Heart right ventricle (tissue), 16 donors: ENCODE measurements around the gene CCL24. TPM values are rescaled to one million over a fixed set of nuclear protein-coding genes. Genes with fewer than 3 reads are reported as not detected.
A peak's percentile ranks its signal among the peaks of the same experiment; 100 is the strongest.
"Not testable (repeated sequence)": the region's sequence is repeated elsewhere in the genome, so short reads cannot be mapped to it uniquely, and the experiment has no call there.

Experiments used
- ATAC-seq, 8 donors: fragments of 200-7000 bp; cut with Tn5 transposase; one replicate each; pipeline ENCODE4 v1.9.1; 2020; ENCODE audit warnings: mild to moderate bottlenecking in 8 of 8, moderate library complexity in 8 of 8, moderate number of reproducible peaks in 1 of 8
- DNase-seq, 2 donors: peaks; one replicate each; pipeline ENCODE4 v3.0.0-alpha.2; 2020
- H3K27ac ChIP-seq, 10 donors: fragments of 200-600 bp; sonication (generic) in 2 of 10; one replicate each; pipeline versions ENCODE4 v1.5.0 to v1.8.0; 2020 to 2022; ENCODE audit warnings: mild to moderate bottlenecking in 3 of 10
- H3K27me3 ChIP-seq, 7 donors: fragments of 200-600 bp; one replicate each; pipeline ENCODE4 v1.8.0; 2021 to 2022; ENCODE audit warnings: mild to moderate bottlenecking in 2 of 7
- H3K36me3 ChIP-seq, 9 donors: fragments of 200-600 bp; sonication (generic) in 1 of 9; one replicate each; pipeline versions ENCODE4 v1.5.0 to v1.8.0; 2020 to 2022; ENCODE audit warnings: mild to moderate bottlenecking in 2 of 9
- H3K4me1 ChIP-seq, 9 donors: fragments of 200-600 bp; sonication (generic) in 1 of 9; one replicate each; pipeline versions ENCODE4 v1.5.0 to v1.8.0; 2020 to 2022; ENCODE audit warnings: mild to moderate bottlenecking in 4 of 9
- H3K4me3 ChIP-seq, 10 donors: fragments of 200-600 bp; sonication (generic) in 2 of 10; one replicate each; pipeline versions ENCODE4 v1.5.0 to v1.8.0; 2020 to 2022; ENCODE audit warnings: mild to moderate bottlenecking in 7 of 10, moderate library complexity in 2 of 10
- H3K9me3 ChIP-seq, 11 donors: fragments of 200-600 bp in 10 of 11; sonication (generic) in 2 of 11; one replicate each; pipeline versions ENCODE4 v1.5.0 to v1.8.0; 2013 to 2022; ENCODE audit warnings: mild to moderate bottlenecking in 2 of 11, control low read depth in 1 of 11, moderate library complexity in 1 of 11
- CTCF ChIP-seq, 9 donors: fragments of 200-600 bp; sonication (generic) in 2 of 9; IDR thresholded peaks; one replicate each; pipeline versions ENCODE4 v1.5.0 to v1.8.0; 2021 to 2022; ENCODE audit warnings: antibody characterized with exemption in 9 of 9, mild to moderate bottlenecking in 5 of 9, moderate library complexity in 1 of 9
- WGBS, 2 donors: extraction: QIAGEN DNeasy Blood & Tissue Kit; methylation state at CpG; one replicate each; pipeline ENCODE4 v1.1.7; 2013; ENCODE audit warnings: inconsistent platforms in 1 of 2; 5-methylcytosine and 5-hydroxymethylcytosine counted together
- intact Hi-C, 10 donors: fragments of 100-400 bp; cut with DNase I; formaldehyde crosslinking; loops; one replicate each; pipeline versions ENCODE4 v1.11.1 to v1.14.2; 2022
- polyA plus RNA-seq, 2 donors: library from polyadenylated mRNA; stranded (reverse); fragments of 200-250 nt; gene quantifications; one replicate each; pipeline ENCODE4 v1.2.3, GENCODE V29; 2013
- total RNA-seq, 10 donors: library from RNA; stranded (reverse); fragmentation: NEBNext Ultra II Directional in 3 of 10; extraction: Animal tissue kit (Norgen Biotek cat#: 25700) in 3 of 10; gene quantifications; one replicate each; pipeline versions ENCODE4 v1.2.1 to v1.2.4, GENCODE V29; 2021 to 2023
- donor health status: Arrhythmogenic right ventricular cardiomyopathy.
- donor health status: ischemic (EF 13 %, LVEDD 7.1; RV severe dilation, severe dysfunction).
- donor health status: healthy with polysubstance abuse.
- donor health status: DM: no; HTN: yes; CAD: no.
- donor health status: DM: no; HTN: no; CAD: no.
- donor health status: ischemic (EF 25% LVEDD 6.9; RV normal size, moderate dysfunction).
- donor health status: ischemic (EF 25% LVEDD 5.7; RV mildly dilated, moderate dysfunction).
- donor health status: healthy.
- donor health status: DM: yes; HTN: yes; CAD: no.
- donor health status: Ischemic cardiomyopathy.
- donor health status: ischemic (EF 35%, LVEDD 5.7; RV mildly dilated, moderate dysfunction).
- donor health status: nonischemic (EF 11% LVEDD 7.7; RV severe dilation, severe dysfunction).
- donor health status: DM: yes; HTN: yes; CAD: no.
- donor health status: PGD.
- donor health status: ischemic (EF 29% LVEDD 5.4; RV normal size, mild dysfunction).
- donor health status: nonischemic (EF 23%, LVEDD 6.1; RV moderate dilation, normal function).

The CCL24 gene
- total and polyA plus RNA-seq, 12 donors = 0.13 to 1.9 (median 0.64) TPM; not detected in 6

DNA sequence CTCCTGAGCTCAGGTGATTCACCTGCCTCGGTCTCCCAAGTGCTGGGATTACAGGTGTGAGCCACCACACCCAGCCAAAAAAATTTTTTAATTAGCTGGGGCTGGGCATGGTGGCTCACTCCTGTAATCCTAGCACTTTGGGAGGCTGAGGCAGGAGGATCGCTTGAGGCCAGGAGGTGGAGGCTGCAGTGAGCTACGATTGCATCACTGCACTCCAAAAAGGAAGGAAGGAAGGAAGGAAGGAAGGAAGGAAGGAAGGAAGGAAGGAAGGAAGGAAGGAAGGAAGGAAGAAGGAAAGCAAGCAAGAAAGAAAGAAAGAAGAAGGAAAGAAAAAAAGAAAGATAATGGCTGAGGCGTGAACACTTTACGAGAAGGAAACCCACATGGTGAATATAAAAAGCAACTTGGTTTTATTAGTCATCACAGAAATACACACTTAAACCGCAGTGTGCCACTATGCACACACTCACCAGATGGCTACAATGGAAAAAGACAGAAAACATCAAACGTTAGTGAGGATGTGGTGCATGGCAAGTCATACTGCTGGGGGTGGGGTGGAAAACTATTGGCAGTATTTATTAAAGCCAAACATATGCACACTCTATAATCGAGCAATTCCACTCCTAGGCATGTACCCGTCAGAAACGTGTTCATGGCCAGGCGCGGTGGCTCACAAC lies 37.2 kb downstream of the CCL24 start:
- no peaks in the 10 kb centered on the region for H3K36me3 ChIP-seq
- no peak overlapping the region for H3K4me3 ChIP-seq
- peaks cover 0 to 13% (median 3%) of the 10 kb centered on the region in 9 donors for H3K4me1 ChIP-seq
- no peak for ATAC-seq
- no peak overlapping the region for H3K27ac ChIP-seq
- intact Hi-C loops = no loop called here
- no peak for TF ChIP-seq CTCF (IDR thresholded peaks at IDR 0.05)
- WGBS, 2 donors = 77 to 83% methylated on average over 12 of the region's 12 CpGs
- H3K9me3 ChIP-seq = no peaks in the 10 kb centered on the region
- no peak for DNase-seq
- peaks cover 0 to 4% (median 0%) of the 10 kb centered on the region in 7 donors for H3K27me3 ChIP-seq

DNA sequence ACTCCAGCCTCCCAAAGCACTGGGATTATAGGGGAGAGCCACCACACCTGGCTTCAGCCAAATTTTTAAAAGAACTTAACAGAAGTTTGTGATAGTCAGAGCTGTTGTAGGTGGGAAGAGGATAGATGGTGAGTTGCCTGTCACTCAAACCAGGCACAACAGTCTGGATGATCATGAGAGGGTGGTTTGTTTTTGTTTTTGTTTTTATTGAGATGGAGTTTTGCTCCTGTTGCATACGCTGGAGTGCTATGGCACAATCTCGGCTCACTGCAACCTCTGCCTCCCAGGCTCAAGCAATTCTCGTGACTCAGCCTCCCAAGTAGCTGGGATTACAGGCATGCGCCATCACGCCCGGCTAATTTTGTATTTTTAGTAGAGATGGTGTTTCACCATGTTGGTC lies 39.6 kb downstream of the CCL24 start:
- H3K27me3 ChIP-seq, intact Hi-C loops, H3K4me3 ChIP-seq, DNase-seq, H3K9me3 ChIP-seq, H3K27ac ChIP-seq, ATAC-seq, H3K36me3 ChIP-seq: not testable (repeated sequence)
- 91 to 95% methylated on average over 6 of the region's 6 CpGs for WGBS, 2 donors
- H3K4me1 ChIP-seq = peaks cover 0 to 13% (median 3%) of the 10 kb centered on the region in 9 donors

GRCh38 chr7:75772081-75773077 lies 41.2 kb downstream of the CCL24 start, which contains the start of gene CCL26:
Gene CCL26, minus strand, starts transcription at chr7:75772211. Its CDS starts 35 bp downstream, at chr7:75772176.
- DNase-seq (peak; percentile 20 to 29), ATAC-seq (peak in 7 of 8 donors; percentile 37 to 80 (median 63))
- Histone ChIP-seq H3K27ac (peak within 1 kb of the TSS in 8 of 10 donors; percentile 25 to 77 (median 42)), H3K9me3 (no peaks in the 10 kb centered on the region), H3K36me3 (no peaks in the 10 kb centered on the region), H3K27me3 (no peaks in the 10 kb centered on the region), H3K4me3 (no peak within 1 kb of the TSS), H3K4me1 (peaks cover 0 to 13% (median 3%) of the 10 kb centered on the region in 9 donors)
- TF ChIP-seq CTCF (IDR thresholded peaks at IDR 0.05) = no peak
- intact Hi-C loops = no loop called here
- WGBS, 2 donors = 55 to 57% methylated on average over 9 of the region's 9 CpGs

DNA sequence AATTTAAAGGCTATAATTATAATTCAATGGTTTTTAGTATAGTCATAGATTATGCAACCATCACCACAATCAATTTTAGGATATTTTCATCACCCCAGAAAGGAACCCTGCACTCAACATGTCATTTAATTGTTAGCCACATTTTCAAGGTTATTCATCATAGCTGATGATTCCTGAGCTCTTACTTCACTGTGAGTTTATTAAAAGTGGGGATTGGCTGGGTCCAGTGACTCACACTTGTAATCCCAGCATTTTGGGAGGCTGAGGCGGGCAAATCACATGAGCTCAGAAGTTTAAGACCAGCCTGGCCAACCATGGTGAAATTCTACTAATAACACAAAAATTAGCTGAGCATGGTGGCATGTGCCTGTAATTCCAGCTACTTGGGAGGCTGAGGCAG lies 42.4 kb downstream of the CCL24 start:
- no peak for TF ChIP-seq CTCF (IDR thresholded peaks at IDR 0.05)
- 93 to 95% methylated on average over 1 of the region's 1 CpG for WGBS, 2 donors
- H3K4me1 ChIP-seq = peaks cover 0 to 13% (median 3%) of the 10 kb centered on the region in 9 donors
- H3K36me3 ChIP-seq = no peaks in the 10 kb centered on the region
- ATAC-seq (no peak), DNase-seq (no peak)
- no peak overlapping the region for H3K4me3 ChIP-seq
- no peaks in the 10 kb centered on the region for H3K27me3 ChIP-seq
- no peaks in the 10 kb centered on the region for H3K9me3 ChIP-seq
- H3K27ac ChIP-seq = peak overlapping the region in 1 of 10 donors; percentile 77
- intact Hi-C loops = no loop called here
